Psoas muscle (tissue), 8 donors: ENCODE results near the gene KMT2A. TPM values are rescaled to one million over a fixed set of nuclear protein-coding genes. Genes with fewer than 3 reads are reported as not detected.

Experiments
- ATAC-seq, 4 donors: fragments of 200-7000 bp; cut with Tn5 transposase; one replicate each; pipeline ENCODE4 v1.9.1; 2020; ENCODE audit warnings: moderate library complexity in 3 of 4, mild to moderate bottlenecking in 2 of 4
- DNase-seq, 2 donors: peaks; one replicate each; pipeline ENCODE4 v3.0.0-alpha.2; 2020
- H3K27ac ChIP-seq: fragments of 200-600 bp; one replicate; pipeline ENCODE4 v1.8.0; 2022
- H3K27me3 ChIP-seq, 3 donors: fragments of 200-600 bp in 1 of 3; one replicate each; pipeline versions ENCODE4 v1.6.1 to v1.8.0; 2013 to 2022; ENCODE audit warnings: low read length in 2 of 3, mild to moderate bottlenecking in 2 of 3, moderate library complexity in 1 of 3; ENCODE audit not compliant: insufficient read depth in 3 of 3
- H3K36me3 ChIP-seq, 2 donors: fragments of 200-600 bp in 1 of 2; one replicate each; pipeline versions ENCODE4 v1.6.1 to v1.8.0; 2013 to 2022; ENCODE audit warnings: low read depth in 1 of 2, mild to moderate bottlenecking in 1 of 2, moderate library complexity in 1 of 2; ENCODE audit not compliant: insufficient read depth in 1 of 2
- H3K4me1 ChIP-seq: fragments of 200-600 bp; one replicate; pipeline ENCODE4 v1.8.0; 2022
- H3K4me3 ChIP-seq: fragments of 200-600 bp; one replicate; pipeline ENCODE4 v1.8.0; 2022; ENCODE audit warnings: mild to moderate bottlenecking
- H3K9me3 ChIP-seq: fragments of 200-600 bp; one replicate; pipeline ENCODE4 v1.8.0; 2022
- WGBS, 3 donors: extraction: QIAGEN DNeasy Blood & Tissue Kit; methylation state at CpG; one replicate each; pipeline versions ENCODE4 v1.1.6 to v1.1.7; 2013; 5-methylcytosine and 5-hydroxymethylcytosine counted together
- intact Hi-C, 2 donors: fragments of 100-400 bp; cut with DNase I; formaldehyde crosslinking; loops; one replicate each; pipeline versions ENCODE4 v1.11.0 to v1.14.2; 2022
- polyA plus RNA-seq, 3 donors: library from polyadenylated mRNA; stranded (reverse); fragments of 200-250 nt; gene quantifications; one replicate each; pipeline ENCODE4 v1.2.3, GENCODE V29; 2013
- total RNA-seq, 4 donors: library from RNA; stranded (reverse); fragmentation: NEBNext Ultra II Directional in 2 of 4; extraction: Animal tissue kit (Norgen Biotek cat#: 25700) in 2 of 4; gene quantifications; one replicate each; pipeline versions ENCODE4 v1.2.1 to v1.2.4, GENCODE V29; 2021 to 2023
- TF ChIP-seq, protein P1 (sequence below): fragments of 200-600 bp; IDR thresholded peaks from one replicate; pipeline ENCODE4 v1.8.0; 2022; ENCODE audit warnings: antibody characterized with exemption
- donor health status: healthy with polysubstance abuse.
- donor health status: DM: no; HTN: no; CAD: no; lungs with moderate emphysema.
- donor health status: Bipolar disorder and iron deficiency.
- donor health status: healthy.
- donor health status: DM: yes; HTN: yes; CAD: no.
- donor health status: DM: no; HTN: no; CAD: no.
- donor health status: DM: no; HTN: no; CAD: no.
- donor health status: DM: yes; HTN: yes; CAD: no.

Gene KMT2A
- total and polyA plus RNA-seq, 7 donors, result 3.1 to 27.3 (median 18.1) TPM

GRCh38 chr11:118410055-118410745, 26.1 kb upstream of the KMT2A start:
- TF ChIP-seq, protein P1, sequence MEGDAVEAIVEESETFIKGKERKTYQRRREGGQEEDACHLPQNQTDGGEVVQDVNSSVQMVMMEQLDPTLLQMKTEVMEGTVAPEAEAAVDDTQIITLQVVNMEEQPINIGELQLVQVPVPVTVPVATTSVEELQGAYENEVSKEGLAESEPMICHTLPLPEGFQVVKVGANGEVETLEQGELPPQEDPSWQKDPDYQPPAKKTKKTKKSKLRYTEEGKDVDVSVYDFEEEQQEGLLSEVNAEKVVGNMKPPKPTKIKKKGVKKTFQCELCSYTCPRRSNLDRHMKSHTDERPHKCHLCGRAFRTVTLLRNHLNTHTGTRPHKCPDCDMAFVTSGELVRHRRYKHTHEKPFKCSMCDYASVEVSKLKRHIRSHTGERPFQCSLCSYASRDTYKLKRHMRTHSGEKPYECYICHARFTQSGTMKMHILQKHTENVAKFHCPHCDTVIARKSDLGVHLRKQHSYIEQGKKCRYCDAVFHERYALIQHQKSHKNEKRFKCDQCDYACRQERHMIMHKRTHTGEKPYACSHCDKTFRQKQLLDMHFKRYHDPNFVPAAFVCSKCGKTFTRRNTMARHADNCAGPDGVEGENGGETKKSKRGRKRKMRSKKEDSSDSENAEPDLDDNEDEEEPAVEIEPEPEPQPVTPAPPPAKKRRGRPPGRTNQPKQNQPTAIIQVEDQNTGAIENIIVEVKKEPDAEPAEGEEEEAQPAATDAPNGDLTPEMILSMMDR, result no peak
- ATAC-seq (no peak), DNase-seq (no peak)
- Histone ChIP-seq H3K4me1 (peaks cover 12% of the 10 kb centered on the region), H3K9me3 (no peaks in the 10 kb centered on the region), H3K36me3 (peaks cover 3 to 61% of the 10 kb centered on the region in 2 donors), H3K27me3 (no peaks in the 10 kb centered on the region), H3K4me3 (no peak overlapping the region), H3K27ac (no peak overlapping the region)
- WGBS, 3 donors, result 76 to 85% (median 82%) methylated on average over 7 of the region's 7 CpGs
- intact Hi-C loops, result no loop called here

GRCh38 chr11:118411530-118411929, 24.8 kb upstream of the KMT2A start:
- Histone ChIP-seq H3K4me3 (no peak overlapping the region), H3K27ac (no peak overlapping the region), H3K4me1 (peaks cover 11% of the 10 kb centered on the region), H3K36me3 (peaks cover 1 to 48% of the 10 kb centered on the region in 2 donors), H3K9me3 (no peaks in the 10 kb centered on the region), H3K27me3 (no peaks in the 10 kb centered on the region)
- intact Hi-C loops, result no loop called here
- ATAC-seq (no peak), DNase-seq (no peak)
- TF ChIP-seq, protein P1, result no peak
- 81 to 87% (median 86%) methylated on average over 4 of the region's 4 CpGs for WGBS, 3 donors

DNA sequence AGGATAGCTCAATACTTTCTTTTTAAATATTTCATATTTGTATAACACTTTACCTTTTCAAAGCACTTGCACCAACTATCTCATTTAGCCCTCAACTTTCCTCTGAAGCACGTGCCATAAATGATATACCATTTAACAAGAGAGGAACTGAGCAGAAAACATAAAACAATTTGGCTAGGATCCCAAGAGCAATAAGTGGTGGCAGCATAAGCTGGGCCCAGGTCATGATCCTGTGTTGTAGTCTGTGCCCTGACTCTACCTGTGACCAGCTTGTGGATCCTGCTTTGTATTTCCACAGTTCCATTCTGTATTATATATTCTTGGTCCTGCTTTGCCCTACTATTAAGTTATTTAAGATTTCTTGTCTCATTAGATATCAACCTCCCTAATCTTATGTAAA, 23.4 kb upstream of the KMT2A start:
- Histone ChIP-seq H3K27me3 (no peaks in the 10 kb centered on the region), H3K27ac (no peak overlapping the region), H3K4me1 (peaks cover 8% of the 10 kb centered on the region), H3K36me3 (peaks cover 0 to 34% of the 10 kb centered on the region in 2 donors), H3K9me3 (no peaks in the 10 kb centered on the region), H3K4me3 (no peak overlapping the region)
- WGBS, 3 donors, result 74 to 81% (median 77%) methylated on average over 1 of the region's 1 CpG
- DNase-seq, result no peak
- TF ChIP-seq, protein P1, result no peak
- intact Hi-C loops, result no loop called here
- no peak for ATAC-seq

- DNase-seq, result no peak
- 76 to 89% (median 76%) methylated on average over 8 of the region's 8 CpGs for WGBS, 3 donors
- H3K36me3 ChIP-seq, result peaks cover 0 to 11% of the 10 kb centered on the region in 2 donors
- H3K4me1 ChIP-seq, result peaks cover 10% of the 10 kb centered on the region
- ATAC-seq, result no peak
- TF ChIP-seq, protein P1, result no peak
- intact Hi-C loops, result no loop called here
- no peaks in the 10 kb centered on the region for H3K27me3 ChIP-seq
- H3K27ac ChIP-seq, result no peak overlapping the region
- no peaks in the 10 kb centered on the region for H3K9me3 ChIP-seq
- no peak overlapping the region for H3K4me3 ChIP-seq
Measured at GRCh38 chr11:118415062-118415738, 21.1 kb upstream of the KMT2A start.
